Measurements from ENCODE around the gene LMTK2.
"Not testable (repeated sequence)": the region's sequence is repeated elsewhere in the genome, so short reads cannot be mapped to it uniquely, and the experiment has no call there.

The LMTK2 gene

DNA sequence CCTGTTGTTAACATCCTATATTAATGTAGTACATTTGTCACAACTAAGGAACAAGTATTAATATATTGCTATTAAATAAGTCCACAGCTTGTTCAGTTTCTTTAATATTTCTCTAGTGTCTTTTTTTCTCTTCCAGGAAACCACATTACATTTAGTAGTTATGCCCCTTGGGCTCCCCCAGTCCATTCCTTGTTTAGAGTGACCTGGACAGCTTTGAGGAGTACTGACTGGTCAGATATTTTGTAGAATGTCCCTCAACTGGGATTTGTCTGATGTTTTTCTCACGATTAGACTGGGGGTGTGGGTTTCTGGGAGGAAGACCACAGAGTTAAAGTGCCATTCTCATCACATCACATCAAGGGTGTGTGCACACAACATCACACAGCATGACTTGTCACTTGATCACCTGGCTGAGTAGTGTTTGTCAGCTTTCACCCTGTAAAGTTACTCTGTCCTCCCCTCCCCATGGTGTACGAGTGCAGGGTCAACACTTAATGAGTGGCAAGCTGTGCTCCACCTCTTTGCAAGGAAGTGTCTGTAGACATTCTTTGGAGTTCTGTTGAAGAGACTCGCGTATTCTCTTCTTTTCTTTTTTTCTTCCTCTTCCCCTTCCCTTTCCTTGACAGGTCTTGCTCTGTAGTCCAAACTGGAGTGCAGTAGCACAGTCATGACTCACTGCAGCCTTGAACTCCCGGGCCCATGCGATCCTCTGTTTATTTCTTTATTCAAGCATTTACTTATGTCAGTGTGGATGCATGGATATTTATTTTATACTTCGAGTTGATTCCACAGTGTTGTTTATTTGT is 10.2 kb downstream of the LMTK2 start:
- H3K27me3 ChIP-seq (ENCODE audit: insufficient read depth, low read length, poor library complexity, severe bottlenecking) = no peaks in the 10 kb centered on the region
- TF ChIP-seq, protein P1, sequence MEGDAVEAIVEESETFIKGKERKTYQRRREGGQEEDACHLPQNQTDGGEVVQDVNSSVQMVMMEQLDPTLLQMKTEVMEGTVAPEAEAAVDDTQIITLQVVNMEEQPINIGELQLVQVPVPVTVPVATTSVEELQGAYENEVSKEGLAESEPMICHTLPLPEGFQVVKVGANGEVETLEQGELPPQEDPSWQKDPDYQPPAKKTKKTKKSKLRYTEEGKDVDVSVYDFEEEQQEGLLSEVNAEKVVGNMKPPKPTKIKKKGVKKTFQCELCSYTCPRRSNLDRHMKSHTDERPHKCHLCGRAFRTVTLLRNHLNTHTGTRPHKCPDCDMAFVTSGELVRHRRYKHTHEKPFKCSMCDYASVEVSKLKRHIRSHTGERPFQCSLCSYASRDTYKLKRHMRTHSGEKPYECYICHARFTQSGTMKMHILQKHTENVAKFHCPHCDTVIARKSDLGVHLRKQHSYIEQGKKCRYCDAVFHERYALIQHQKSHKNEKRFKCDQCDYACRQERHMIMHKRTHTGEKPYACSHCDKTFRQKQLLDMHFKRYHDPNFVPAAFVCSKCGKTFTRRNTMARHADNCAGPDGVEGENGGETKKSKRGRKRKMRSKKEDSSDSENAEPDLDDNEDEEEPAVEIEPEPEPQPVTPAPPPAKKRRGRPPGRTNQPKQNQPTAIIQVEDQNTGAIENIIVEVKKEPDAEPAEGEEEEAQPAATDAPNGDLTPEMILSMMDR (conservative IDR thresholded peaks at IDR 0.05; ENCODE audit: low read length) = no peak
- no peak for TF ChIP-seq EZH2phosphoT487 (IDR thresholded peaks at IDR 0.05; ENCODE audit: borderline replicate concordance)
- no peaks in the 10 kb centered on the region for H3F3A ChIP-seq (ENCODE audit: low read depth)
- no peak overlapping the region for H3K4me2 ChIP-seq (ENCODE audit: low read depth, low read length, poor library complexity, severe bottlenecking)
- peaks cover 22% of the 10 kb centered on the region for H4K20me1 ChIP-seq (ENCODE audit: insufficient read depth, low read length, poor library complexity, severe bottlenecking)
- H3K4me3 ChIP-seq (ENCODE audit: low read length, poor library complexity, severe bottlenecking) = no peak overlapping the region
- H3K79me2 ChIP-seq (ENCODE audit: insufficient read depth, low read length) = peaks cover 50% of the 10 kb centered on the region; the same call in 1 of the 2 replicates
- no peak overlapping the region for H2AFZ ChIP-seq (ENCODE audit: low read length)
- H3K9ac ChIP-seq (ENCODE audit: low read depth, low read length, poor library complexity, severe bottlenecking) = no peak overlapping the region
- H3K4me1 ChIP-seq (ENCODE audit: insufficient read depth, low read length, poor library complexity, severe bottlenecking) = no peaks in the 10 kb centered on the region
- no peaks in the 10 kb centered on the region for H3K9me3 ChIP-seq (ENCODE audit: insufficient read depth, low read depth, low read length)
- 0 out of 2 replicates have a peak, but pooled peaks cover 3% of the 10 kb centered on the region for H3K36me3 ChIP-seq (ENCODE audit: insufficient read depth, low read length)
- no peaks in the 10 kb centered on the region for H3K9me2 ChIP-seq (replicated peaks; ENCODE audit: low read depth, low read length)

DNA sequence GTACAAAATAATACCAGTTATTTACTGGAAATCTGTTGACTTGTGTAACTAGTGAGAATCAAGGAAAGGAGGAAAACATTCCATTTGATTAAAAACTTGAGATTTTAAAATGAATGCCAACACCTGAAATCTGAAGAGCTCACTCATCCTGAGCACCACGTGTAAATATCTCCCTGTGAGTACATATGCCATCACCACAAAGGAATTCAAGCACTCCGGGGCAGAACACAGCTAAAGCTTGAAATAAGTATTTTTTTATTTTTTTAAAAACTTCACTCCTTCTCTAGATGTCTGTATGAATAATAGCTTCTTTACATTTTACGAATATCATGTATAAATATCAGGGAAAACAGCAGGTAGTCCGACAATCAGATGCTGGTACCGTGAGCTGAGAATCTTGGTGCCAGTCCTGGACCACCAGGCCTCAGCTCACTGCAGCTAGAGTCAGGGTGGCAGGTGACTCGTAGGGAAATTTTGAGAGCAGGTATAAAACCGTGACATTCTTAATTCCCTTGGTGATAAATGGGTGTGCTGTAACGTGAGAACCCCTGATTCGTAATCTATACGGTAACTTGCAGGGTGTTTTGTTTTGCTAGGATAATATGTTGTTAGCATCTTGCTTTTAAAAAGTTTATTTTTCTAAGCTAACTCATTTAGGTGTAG is 12.7 kb downstream of the LMTK2 start:
- H3K4me1 ChIP-seq (ENCODE audit: insufficient read depth, low read length, poor library complexity, severe bottlenecking) = no peaks in the 10 kb centered on the region
- 0 out of 2 replicates have a peak, but pooled peaks cover 3% of the 10 kb centered on the region for H3K36me3 ChIP-seq (ENCODE audit: insufficient read depth, low read length)
- H3K27me3 ChIP-seq (ENCODE audit: insufficient read depth, low read length, poor library complexity, severe bottlenecking) = no peaks in the 10 kb centered on the region
- no peak overlapping the region for H3K4me3 ChIP-seq (ENCODE audit: low read length, poor library complexity, severe bottlenecking)
- no peak for TF ChIP-seq EZH2phosphoT487 (IDR thresholded peaks at IDR 0.05; ENCODE audit: borderline replicate concordance)
- TF ChIP-seq, protein P1 (conservative IDR thresholded peaks at IDR 0.05; ENCODE audit: low read length) = no peak
- no peaks in the 10 kb centered on the region for H3K9me3 ChIP-seq (ENCODE audit: insufficient read depth, low read depth, low read length)
- no peaks in the 10 kb centered on the region for H3F3A ChIP-seq (ENCODE audit: low read depth)
- H2AFZ ChIP-seq (ENCODE audit: low read length) = no peak overlapping the region
- H3K79me2 ChIP-seq (ENCODE audit: insufficient read depth, low read length) = peaks cover 45% of the 10 kb centered on the region; the same call in 1 of the 2 replicates
- no peaks in the 10 kb centered on the region for H3K9me2 ChIP-seq (replicated peaks; ENCODE audit: low read depth, low read length)
- no peak overlapping the region for H3K4me2 ChIP-seq (ENCODE audit: low read depth, low read length, poor library complexity, severe bottlenecking)
- H3K9ac ChIP-seq (ENCODE audit: low read depth, low read length, poor library complexity, severe bottlenecking) = no peak overlapping the region
- H4K20me1 ChIP-seq (ENCODE audit: insufficient read depth, low read length, poor library complexity, severe bottlenecking) = peaks cover 15% of the 10 kb centered on the region

DNA sequence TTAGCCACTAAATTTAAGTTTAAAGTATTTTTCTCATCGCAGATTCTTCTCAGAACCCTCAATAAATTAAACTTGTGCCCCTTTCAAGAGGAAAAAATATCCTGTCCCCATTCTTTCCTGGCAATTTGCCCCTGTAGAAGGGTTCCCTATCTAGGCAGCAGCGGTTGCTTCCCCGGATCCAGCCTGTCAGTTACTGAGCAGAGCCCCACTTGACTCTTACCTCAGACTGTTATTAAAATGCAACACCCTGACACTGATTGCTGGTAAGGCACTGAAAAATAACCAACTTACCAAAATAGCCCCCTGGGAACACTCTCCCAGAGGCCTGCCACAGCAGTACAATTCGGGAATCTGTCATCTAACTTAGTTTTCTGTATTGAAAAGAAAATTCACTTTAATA is 13.9 kb downstream of the LMTK2 start:
- Histone ChIP-seq H3K4me1 (ENCODE audit: insufficient read depth, low read length, poor library complexity, severe bottlenecking) (no peaks in the 10 kb centered on the region), H3K79me2 (ENCODE audit: insufficient read depth, low read length) (peaks cover 33% of the 10 kb centered on the region; the same call in 1 of the 2 replicates), H3K9me3 (ENCODE audit: insufficient read depth, low read depth, low read length) (no peaks in the 10 kb centered on the region), H2AFZ (ENCODE audit: low read length) (no peak overlapping the region), H3K27me3 (ENCODE audit: insufficient read depth, low read length, poor library complexity, severe bottlenecking) (no peaks in the 10 kb centered on the region), H4K20me1 (ENCODE audit: insufficient read depth, low read length, poor library complexity, severe bottlenecking) (peaks cover 10% of the 10 kb centered on the region), H3K9ac (ENCODE audit: low read depth, low read length, poor library complexity, severe bottlenecking) (no peak overlapping the region), H3K4me2 (ENCODE audit: low read depth, low read length, poor library complexity, severe bottlenecking) (no peak overlapping the region), H3K9me2 (replicated peaks; ENCODE audit: low read depth, low read length) (no peaks in the 10 kb centered on the region), H3F3A (ENCODE audit: low read depth) (no peaks in the 10 kb centered on the region), H3K36me3 (ENCODE audit: insufficient read depth, low read length) (0 out of 2 replicates have a peak, but pooled peaks cover 3% of the 10 kb centered on the region), H3K4me3 (ENCODE audit: low read length, poor library complexity, severe bottlenecking) (no peak overlapping the region)
- TF ChIP-seq EZH2phosphoT487 (IDR thresholded peaks at IDR 0.05; ENCODE audit: borderline replicate concordance) = no peak
- TF ChIP-seq, protein P1 (conservative IDR thresholded peaks at IDR 0.05; ENCODE audit: low read length) = no peak

DNA sequence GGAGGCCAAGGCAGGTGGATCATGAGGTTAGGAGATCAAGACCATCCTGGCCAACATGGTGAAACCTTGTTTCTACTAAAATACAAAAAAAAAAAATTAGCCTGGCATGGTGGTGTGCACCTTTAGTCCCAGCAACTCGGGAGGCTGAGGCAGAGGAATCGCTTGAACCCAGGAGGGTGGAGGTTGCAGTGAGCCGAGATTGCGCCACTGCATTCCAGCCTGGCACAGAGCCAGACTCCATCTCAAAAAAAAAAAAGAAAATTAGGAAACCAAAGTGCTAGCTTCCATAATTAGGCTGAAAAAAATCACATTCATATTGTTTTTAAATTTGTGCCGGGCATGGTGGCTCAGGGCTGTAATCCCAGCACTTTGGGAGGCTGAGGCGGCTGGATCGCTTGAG is 14.7 kb downstream of the LMTK2 start:
- H3K79me2 ChIP-seq (ENCODE audit: insufficient read depth, low read length) = peaks cover 25% of the 10 kb centered on the region; the same call in 1 of the 2 replicates
- not testable (repeated sequence) for H3K4me1 ChIP-seq (ENCODE audit: insufficient read depth, low read length, poor library complexity, severe bottlenecking); H3K4me3 ChIP-seq (ENCODE audit: low read length, poor library complexity, severe bottlenecking)

More for the DNA sequence above, 14.7 kb downstream of the LMTK2 start:
- H3K36me3 ChIP-seq (ENCODE audit: insufficient read depth, low read length); H3K4me2 ChIP-seq (ENCODE audit: low read depth, low read length, poor library complexity, severe bottlenecking); H2AFZ ChIP-seq (ENCODE audit: low read length); H3K9ac ChIP-seq (ENCODE audit: low read depth, low read length, poor library complexity, severe bottlenecking); H4K20me1 ChIP-seq (ENCODE audit: insufficient read depth, low read length, poor library complexity, severe bottlenecking); H3K9me3 ChIP-seq (ENCODE audit: insufficient read depth, low read depth, low read length); H3K9me2 ChIP-seq (replicated peaks; ENCODE audit: low read depth, low read length); H3F3A ChIP-seq (ENCODE audit: low read depth); H3K27me3 ChIP-seq (ENCODE audit: insufficient read depth, low read length, poor library complexity, severe bottlenecking): not testable (repeated sequence)

Data from Loucy (cell line).